KBM-7 (cell line): ENCODE measurements around the gene PKN1.
"Not testable (repeated sequence)": the region's sequence is repeated elsewhere in the genome, so short reads cannot be mapped to it uniquely, and the experiment has no call there.

Source experiments
- DNase-seq: peaks from one replicate; pipeline ENCODE4 v3.0.0-alpha.2; 2015
- in situ Hi-C: fragments of 300-500 bp; cut with MboI; formaldehyde crosslinking; loops from 2 replicates; pipeline ENCODE4 v1.14.3; 2020; ENCODE audit warnings: low sequenced_read_pairs, low pct_unique_long_range_greater_than_20kb, mixed read lengths

The PKN1 gene

DNA sequence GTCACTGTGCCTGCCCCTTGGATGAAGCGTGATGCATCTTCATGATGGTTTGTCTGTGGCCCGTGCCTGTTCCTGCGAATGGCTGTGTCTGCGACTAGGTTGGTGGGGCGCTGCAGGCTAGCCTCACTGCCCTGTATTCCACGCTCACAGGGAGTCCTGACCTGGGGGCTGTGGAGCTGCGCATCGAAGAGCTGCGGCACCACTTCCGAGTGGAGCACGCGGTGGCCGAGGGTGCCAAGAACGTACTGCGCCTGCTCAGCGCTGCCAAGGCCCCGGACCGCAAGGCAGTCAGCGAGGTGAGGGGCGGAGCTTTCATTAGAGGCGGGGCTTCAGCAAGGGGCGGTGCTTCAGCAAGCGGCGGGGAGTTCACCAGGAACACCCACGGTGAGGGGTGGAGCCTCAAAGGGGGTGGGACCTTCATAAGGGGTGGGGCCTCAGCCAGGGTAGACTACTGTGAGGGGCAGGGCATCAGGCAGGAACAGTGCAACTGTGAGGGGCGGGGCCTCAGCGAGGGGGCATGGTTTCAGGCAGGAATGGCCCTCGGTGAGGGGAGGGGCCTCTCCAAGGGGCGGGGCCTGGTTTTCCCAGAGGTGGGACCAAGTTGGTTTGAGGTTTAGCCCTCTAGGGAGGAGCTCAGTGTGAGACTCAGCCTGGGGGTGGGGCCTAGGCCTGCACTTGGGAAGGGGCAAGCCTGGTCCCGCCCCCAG lies 17.2 kb downstream of the PKN1 start:
- peak; percentile 63 for DNase-seq
- in situ Hi-C loops = no loop called here

DNA sequence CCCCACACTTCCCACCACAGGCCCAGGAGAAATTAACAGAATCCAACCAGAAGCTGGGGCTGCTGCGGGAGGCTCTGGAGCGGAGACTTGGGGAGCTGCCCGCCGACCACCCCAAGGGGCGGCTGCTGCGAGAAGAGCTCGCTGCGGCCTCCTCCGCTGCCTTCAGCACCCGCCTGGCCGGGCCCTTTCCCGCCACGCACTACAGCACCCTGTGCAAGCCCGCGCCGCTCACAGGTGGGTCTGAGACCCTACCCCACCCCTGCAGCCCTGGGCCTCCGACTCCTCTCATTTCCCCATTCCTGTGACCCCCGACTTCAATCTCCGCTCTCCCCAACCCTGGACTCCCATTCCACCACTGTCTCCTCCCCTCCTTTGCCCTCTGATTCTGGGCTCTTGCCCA lies 17.8 kb downstream of the PKN1 start:
- no peak for DNase-seq
- in situ Hi-C loops = no loop called here

DNA sequence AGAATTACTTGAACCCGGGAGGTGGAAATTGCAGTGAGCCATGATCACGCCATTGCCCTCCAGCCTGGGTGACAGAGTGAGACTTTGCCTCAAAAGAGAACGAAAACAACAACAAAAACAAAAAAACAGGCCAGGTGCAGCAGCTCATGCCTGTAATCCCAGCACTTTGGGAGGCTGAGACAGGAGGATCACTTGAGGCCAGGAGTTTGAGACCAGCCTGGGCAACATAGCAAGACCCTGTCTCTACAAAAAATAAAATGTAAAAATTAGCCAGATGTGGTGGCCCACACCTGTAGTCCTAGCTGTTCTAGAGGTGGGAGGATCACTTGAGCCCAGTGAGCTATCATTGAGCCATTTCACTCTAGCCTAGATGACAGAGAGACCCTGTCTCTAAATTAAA lies 19.2 kb downstream of the PKN1 start:
- in situ Hi-C loops, DNase-seq: not testable (repeated sequence)

DNA sequence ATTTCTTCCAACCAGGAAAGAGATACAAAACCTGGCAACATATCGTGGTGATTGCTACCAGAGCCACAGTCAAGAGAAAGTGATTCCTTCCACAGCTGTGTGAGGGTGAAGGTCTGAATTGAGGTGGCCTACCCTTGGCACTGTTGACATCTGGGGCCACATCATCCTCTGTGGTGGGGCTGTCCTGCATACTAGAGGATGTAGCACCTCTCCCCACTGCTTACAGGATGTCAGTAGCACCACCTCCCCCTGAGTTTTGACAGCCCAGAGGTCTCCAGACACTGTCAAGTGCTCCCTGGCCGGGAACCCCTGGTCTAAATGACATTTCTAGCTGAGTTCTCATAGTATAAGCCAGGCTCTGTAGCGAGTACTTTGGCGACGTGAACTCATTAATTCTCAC lies 26.6 kb downstream of the PKN1 start:
- in situ Hi-C loops = no loop called here
- no peak for DNase-seq

DNA sequence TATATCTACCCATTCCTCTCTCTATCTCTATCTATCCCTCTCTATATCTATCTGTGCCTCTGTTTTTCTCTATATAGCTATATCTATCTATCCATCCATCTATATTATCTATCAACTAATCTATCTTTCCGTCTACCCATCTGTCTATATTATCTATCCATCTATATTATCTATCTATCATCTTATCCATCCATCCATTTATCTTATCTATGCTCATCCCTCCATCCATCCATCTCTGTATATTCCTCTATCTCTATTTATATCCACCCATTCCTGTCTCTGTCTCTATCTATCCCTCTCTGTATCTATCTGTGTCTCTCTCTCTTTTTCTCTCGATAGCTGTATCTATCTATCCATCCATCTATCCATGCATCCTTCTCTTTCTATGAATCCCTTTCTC lies 27.8 kb downstream of the PKN1 start:
- no peak for DNase-seq
- in situ Hi-C loops = no loop called here

DNA sequence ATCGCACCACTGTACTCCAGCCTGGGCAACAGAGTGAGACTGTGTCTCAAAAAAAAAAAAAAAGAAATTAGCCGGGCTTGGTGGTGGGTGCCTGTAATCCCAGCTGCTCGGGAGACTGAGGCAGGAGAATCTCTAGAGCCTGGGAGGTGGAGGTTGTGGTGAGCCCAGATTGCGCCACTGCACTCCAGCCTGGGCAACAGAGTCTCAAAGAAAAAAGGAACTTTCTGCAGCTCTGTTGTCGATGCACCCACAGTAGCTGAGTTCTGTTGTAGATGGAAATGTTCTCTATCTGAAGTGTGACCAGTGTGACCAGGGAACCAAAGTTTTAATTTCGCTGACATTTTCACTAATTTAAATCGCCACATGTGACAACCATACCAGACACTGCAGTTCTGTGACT lies 29.3 kb downstream of the PKN1 start:
- in situ Hi-C loops = not testable (repeated sequence)

DNA sequence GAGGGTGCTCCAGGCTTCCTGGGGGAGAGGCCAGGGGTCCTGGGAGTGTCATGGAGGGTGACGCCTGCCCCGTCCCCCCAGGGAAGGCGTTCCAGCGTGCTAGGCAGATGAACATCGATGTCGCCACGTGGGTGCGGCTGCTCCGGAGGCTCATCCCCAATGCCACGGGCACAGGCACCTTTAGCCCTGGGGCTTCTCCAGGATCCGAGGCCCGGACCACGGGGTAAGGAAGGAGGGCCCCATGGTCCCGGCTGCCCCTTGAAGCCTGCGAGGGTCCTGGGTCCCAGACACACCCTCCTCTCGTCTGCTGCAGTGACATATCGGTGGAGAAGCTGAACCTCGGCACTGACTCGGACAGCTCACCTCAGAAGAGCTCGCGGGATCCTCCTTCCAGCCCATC lies 30.6 kb downstream of the PKN1 start:
- in situ Hi-C loops = no loop called here
- no peak for DNase-seq

More for the DNA sequence above, 29.3 kb downstream of the PKN1 start:
- DNase-seq = not testable (repeated sequence)

DNA sequence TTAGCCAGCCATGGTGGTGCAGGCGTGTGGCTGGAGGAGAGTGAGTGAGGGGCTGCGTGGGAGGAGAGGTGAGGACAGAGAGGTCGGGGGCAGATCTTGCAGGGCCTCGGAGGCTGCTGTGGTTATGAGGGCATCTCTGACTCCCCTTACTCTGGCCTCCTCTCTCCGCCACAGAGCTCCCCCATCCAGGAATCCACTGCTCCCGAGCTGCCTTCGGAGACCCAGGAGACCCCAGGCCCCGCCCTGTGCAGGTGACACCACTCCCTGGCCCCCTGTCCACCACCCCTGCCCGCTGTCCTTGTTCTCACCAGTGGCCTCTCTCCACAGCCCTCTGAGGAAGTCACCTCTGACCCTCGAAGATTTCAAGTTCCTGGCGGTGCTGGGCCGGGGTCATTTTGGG lies 34.3 kb downstream of the PKN1 start:
- DNase-seq = no peak
- in situ Hi-C loops = no loop called here

DNA sequence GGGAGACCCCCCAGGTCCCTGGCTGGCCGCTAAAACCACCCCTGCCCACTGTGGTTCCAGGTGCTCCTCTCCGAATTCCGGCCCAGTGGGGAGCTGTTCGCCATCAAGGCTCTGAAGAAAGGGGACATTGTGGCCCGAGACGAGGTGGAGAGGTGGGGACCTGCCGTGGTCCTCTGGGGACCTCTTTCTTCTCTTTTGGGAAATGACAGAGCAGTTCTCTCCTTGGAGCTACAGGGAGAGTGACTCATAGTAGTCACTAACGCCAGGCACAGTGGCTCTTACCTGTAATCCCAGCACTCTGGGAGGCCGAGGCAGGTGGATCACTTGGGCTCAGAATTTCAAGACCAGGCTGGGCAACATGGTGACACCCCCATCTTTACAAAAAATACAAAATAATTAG lies 34.7 kb downstream of the PKN1 start:
- in situ Hi-C loops = no loop called here
- no peak for DNase-seq

DNA sequence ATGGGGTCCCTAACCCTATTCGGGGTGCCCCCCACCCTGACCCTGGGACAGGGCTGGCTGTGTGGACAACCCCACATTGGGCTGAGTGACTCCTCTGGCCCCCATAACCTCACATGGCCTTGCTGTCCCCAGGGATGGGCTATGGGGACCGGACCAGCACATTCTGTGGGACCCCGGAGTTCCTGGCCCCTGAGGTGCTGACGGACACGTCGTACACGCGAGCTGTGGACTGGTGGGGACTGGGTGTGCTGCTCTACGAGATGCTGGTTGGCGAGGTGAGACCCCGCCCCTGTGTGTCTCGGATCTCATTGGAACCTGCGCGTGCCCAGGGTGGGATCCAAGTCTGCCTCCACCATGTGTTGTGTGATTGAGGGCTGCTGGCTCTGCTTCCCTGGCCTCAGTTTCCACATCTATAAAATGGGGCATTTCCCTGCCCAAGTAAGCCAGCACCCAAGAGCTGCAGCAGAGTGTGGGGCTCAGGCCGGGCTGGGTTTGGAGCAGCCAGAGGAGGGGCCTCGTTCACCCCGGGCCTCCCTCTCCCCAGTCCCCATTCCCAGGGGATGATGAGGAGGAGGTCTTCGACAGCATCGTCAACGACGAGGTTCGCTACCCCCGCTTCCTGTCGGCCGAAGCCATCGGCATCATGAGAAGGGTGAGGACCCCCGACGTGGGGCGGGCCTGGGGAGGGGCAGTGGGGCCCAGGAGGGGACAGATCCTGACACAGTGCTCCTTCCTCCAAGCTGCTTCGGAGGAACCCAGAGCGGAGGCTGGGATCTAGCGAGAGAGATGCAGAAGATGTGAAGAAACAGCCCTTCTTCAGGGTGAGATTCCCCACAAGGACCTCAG lies 37.1 kb downstream of the PKN1 start:
- DNase-seq = no peak

DNA sequence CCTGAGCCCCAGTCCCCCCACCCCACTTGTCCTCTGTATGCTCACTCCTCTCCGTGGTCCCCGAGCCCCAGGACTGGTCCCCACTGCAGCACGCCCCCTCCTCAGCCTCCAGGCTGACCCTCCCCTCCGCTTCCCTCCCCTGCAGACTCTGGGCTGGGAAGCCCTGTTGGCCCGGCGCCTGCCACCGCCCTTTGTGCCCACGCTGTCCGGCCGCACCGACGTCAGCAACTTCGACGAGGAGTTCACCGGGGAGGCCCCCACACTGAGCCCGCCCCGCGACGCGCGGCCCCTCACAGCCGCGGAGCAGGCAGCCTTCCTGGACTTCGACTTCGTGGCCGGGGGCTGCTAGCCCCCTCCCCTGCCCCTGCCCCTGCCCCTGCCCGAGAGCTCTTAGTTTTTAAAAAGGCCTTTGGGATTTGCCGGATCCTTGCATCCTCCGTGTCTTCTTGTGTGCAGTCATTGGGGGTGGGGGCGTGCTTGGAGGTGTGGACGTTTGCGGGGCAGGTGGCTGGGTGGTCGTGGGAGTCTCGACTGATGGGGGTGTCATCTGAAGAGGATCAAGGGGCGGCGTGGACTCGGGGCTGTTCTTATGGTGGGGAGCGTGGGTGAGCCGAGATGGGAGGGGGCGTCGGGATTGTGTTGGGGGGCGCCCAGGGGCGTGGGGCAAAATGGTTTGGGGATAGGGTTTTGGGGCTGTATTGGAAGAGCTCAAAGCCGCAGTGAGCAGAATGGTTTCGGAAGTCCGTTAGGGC lies 38.5 kb downstream of the PKN1 start:
- in situ Hi-C loops = no loop called here

More for the DNA sequence above, 37.1 kb downstream of the PKN1 start:
- in situ Hi-C loops = no loop called here

DNA sequence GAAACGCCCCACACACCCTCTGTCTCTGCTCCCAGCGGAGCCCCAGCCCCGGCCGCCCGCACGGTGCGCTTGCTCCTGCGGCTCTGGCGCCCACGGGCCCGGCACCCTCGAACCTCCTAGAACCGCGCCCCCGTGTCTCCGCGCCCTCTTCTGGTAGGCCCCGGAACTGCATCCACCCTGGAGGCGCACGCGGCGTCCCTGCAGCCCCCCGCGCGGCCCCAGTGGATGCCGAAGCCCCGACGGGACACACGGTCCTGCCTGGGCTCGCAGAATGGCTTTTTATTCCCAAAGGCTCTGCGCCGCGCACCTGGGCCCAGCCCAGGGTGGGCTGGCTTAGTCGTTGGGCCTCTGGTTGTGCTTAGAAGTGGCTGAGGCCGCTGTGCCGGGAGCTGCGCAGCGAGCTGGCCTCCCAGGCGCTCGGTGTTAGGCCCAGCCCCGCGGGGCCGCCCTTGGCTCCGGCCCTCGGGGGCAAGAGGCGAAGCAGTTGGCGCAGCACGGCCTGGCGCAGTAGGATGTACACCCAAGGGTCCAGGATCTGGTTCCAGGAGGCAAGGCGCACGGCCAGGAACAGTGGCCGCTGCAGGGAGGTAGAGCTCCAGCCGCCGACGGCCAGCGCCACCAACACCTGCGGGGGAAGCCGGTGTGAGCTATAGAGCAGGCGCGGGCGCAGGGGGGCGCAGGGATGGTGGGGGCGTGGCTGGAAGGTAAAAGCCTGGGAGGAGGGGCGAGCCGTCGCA lies 39.3 kb downstream of the PKN1 start:
- DNase-seq = peak; percentile 70
- in situ Hi-C loops = no loop called here

More for the DNA sequence above, 38.5 kb downstream of the PKN1 start:
- DNase-seq = no peak

DNA sequence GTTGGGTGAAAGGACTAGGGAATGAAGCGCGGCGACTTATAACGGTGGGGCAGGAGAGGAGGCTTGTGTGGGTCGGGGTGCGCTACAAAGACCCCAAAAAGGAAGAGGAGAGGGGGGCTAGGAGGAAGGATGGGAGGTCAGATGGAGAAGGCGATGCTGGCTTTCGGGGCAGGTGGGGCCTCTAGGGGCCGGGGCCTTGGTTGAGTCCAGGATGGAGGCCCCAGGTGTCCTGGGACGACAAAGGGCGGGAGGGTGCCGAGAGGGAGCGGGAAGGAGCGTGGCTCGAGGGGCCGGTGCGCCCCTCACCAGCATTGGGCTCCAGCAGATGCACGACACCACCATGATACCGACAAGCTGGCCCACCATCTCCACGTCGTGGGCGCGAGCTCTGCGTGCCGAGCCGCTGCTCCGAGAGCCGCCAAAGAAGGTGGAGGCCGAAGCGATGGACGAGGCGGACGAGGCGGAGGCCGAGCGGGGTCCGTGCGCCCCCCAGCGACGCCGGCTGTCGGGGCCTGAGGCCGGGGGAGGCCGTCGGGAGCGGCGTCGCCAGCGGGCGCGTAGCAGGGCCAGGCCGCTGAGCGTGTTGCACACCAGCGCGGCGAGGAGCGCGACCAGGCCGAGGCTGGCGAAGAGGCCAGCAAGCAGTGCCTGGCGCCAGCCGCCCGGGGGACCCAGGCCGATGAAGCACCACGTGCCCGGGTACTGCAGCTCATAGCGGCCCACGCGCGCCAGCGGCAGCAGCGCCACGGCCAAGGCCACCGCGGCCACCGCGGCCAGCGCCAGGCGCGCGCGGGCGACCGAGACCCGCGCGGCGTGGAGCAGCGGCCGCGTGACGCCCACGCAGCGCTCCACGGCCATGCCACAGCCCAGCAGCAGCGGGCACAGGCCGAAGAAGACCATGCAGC lies 40.2 kb downstream of the PKN1 start:
- in situ Hi-C loops = no loop called here
- no peak for DNase-seq

DNA sequence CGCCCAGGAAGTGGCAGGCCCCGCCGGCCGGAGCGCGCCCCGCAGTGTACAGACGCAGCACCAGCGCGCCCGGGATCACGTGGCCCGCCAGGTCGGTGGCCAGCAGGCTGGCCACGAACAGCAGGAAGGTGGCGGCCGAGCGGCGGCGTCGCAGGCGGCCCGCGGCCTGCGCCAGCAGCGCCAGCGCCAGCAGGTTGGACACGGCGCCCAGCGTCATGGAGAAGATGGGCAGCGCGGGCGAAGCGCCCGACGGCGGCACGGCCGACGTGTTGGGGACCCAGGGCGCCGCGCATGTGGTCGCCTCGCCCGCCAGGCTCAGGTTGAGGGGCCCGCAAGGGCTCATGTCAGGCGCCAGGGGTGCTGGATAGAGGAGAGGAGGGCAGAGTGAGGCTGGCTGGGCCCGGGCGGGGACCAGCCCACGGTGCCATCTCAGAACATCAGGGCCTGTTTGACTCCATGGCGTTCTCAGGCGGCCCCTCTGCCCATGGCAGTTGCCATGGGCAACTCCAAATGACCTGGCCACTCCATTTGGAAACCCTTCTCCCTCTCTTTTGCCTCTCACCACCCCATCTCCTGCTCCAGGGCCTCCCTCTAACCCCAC lies 41.0 kb downstream of the PKN1 start:
- in situ Hi-C loops = no loop called here
- DNase-seq = no peak

DNA sequence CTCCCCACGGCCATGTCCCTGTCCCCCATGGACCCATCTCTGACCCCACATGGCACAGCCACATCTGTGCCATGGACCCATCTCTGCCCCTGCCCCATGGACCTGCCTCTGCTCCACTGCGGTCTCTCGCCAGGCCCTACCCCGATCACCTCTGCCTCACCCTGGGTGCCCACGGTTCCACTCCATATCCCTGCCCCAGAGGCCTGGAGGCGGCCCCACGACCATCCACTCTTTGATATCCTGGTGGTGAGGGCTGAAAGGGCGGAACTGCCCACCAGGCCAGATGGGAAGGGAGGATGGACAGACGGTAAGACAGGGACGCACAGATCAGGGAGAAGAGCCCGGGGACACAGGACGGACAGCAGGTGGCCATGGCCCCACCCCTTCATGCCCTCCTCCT lies 41.7 kb downstream of the PKN1 start:
- in situ Hi-C loops = no loop called here
- no peak for DNase-seq

DNA sequence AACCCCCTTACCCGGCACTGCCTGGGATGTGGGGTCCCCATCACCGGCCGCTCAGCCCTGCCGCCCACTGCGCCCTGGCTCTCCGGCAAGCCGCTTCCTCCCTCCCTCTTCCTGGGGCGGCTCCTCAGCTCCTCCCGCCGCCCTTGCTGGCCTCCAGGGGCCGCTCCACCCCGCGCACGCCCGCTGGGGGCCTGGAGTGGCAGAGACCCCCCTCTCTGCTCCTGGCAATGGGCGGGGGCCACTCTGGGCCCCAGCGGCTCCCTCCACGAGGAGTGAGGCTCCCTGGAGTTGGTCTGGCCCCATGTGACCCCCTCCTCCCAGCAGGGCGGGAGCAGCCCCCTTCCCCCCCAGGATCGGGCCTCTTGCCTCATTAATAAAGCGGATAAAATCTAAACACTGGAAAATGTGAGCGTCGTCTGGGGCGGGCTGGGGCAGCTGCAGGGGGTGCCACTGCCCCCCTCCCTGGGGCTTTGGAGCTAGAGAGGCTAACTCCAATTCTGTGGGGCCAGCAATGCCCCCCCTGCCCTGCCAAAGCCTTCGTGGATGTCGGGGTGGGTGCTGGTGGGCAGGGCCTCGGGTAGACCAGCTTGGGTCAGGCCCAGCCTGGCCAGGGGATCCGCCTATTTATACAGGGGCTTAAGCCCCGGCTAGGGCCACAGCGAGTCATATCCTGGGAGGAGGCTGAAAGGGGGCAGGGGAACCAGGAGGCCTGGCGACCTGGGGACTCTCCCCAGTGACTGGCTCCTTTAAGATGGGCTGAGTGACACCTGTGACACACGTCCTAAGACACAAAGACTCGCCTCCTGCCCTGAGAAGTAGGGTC lies 42.4 kb downstream of the PKN1 start, which contains the start of gene PTGER1:
Gene PTGER1 (minus strand): TSS at position 104 of the 823 bp plus-strand sequence. CDS start 1,034 bp downstream, outside the sequence.
- peak; percentile 41 for DNase-seq
- in situ Hi-C loops = no loop called here

DNA sequence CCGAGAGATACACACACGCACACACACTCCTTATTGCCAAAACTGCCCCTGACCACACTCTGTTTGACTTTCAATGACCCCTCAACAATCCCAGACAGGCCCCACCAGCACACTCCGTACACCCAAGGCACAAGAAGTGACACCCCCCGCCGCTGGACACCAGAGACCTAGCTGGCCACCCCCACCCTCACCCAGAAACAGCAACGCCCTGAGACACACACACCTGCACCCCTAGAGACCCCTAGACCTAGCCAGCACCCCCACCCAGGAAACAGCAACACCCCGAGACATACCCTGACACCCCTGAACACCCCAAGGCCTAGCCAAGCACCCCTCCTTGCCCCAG lies 43.2 kb downstream of the PKN1 start:
- DNase-seq = no peak
- in situ Hi-C loops = no loop called here
